K562 (cell line): ENCODE data around the gene GULP1. TPM values are rescaled to one million over a fixed set of nuclear protein-coding genes. Genes with fewer than 3 reads are reported as not detected.

Source experiments
- ATAC-seq: fragments of 200-7000 bp; cut with Tn5 transposase; 3 replicates; pipeline ENCODE4 v1.9.1; 2020; ENCODE audit warnings: moderate library complexity
- BruUV-seq: library from RNA; stranded (reverse); fragments of 400-500 nt; replicated peaks from 2 replicates; lab custom pipeline; 2021; lab: Mats Ljungman, UMichigan
- CTCF ChIA-PET: fragments of 300-600 bp; formaldehyde crosslinking; extraction: SDS; loops from one replicate; lab custom pipeline; 2021; ENCODE audit warnings: low intra/inter-chr PET ratio; lab: Yijun Ruan, JAX
- POLR2A ChIA-PET: fragments of 300-600, 350-650 bp; sonication (Branson Sonifier 250); formaldehyde crosslinking; extraction: SDS; loops from one replicate; lab custom pipeline; 2021; ENCODE audit warnings: antibody characterized with exemption, inconsistent platforms; lab: Yijun Ruan, JAX
- DNase-seq, 4 experiments: peaks; one replicate each; pipeline versions ENCODE4 v3.0.0 to v3.0.0-alpha.2; 2011 to 2018; ENCODE audit warnings: low spot score in 3 of 4, mixed read lengths in 3 of 4; ENCODE audit errors: extremely low read depth in 1 of 4
- FAIRE-seq: peaks from 2 replicates; lab custom pipeline; 2011; peaks lifted over from hg19 to GRCh38; lab: Jason Lieb, UNC
- H2AFZ ChIP-seq: 2 replicates; pipeline ENCODE4 v1.6.0; 2011; ENCODE audit warnings: low read depth, low read length, control low read depth, inconsistent platforms
- H3K27ac ChIP-seq: fragments of 200-600 bp; 3 replicates; pipeline ENCODE4 v1.8.0; 2011; ENCODE audit warnings: low read depth, mild to moderate bottlenecking, control low read depth, inconsistent platforms, low read length, moderate library complexity, mixed read lengths; ENCODE audit errors: extremely low read depth
- H3K27me3 ChIP-seq, 2 experiments: fragments of 300-600 bp in 1 of 2; 2 replicates in 1 of 2; 3 replicates in 1 of 2; pipeline versions ENCODE4 v1.6.0 to v1.8.0; 2011; ENCODE audit warnings: inconsistent platforms in 2 of 2, low read length in 2 of 2, mild to moderate bottlenecking in 1 of 2, mixed read lengths in 1 of 2, moderate library complexity in 1 of 2; ENCODE audit not compliant: control insufficient read depth in 2 of 2, insufficient read depth in 2 of 2
- H3K36me3 ChIP-seq: fragments of 300-600 bp; 3 replicates; pipeline ENCODE4 v1.8.0; 2011; ENCODE audit warnings: mild to moderate bottlenecking, low read length, inconsistent platforms; ENCODE audit not compliant: control insufficient read depth, insufficient read depth
- H3K4me1 ChIP-seq, 2 experiments: fragments of 200-600 bp in 1 of 2; replicated peaks in 1 of 2; 2 replicates in 1 of 2; 3 replicates in 1 of 2; pipeline versions ENCODE4 v1.5.1 to v1.8.0; 2011; ENCODE audit warnings: inconsistent platforms in 2 of 2, low read length in 2 of 2, mild to moderate bottlenecking in 1 of 2, mixed read lengths in 1 of 2, moderate library complexity in 1 of 2; ENCODE audit not compliant: control insufficient read depth in 2 of 2, insufficient read depth in 2 of 2
- H3K4me2 ChIP-seq: 2 replicates; pipeline ENCODE4 v1.6.1; 2011; ENCODE audit warnings: low read length, control low read depth, inconsistent platforms, mixed read lengths; ENCODE audit not compliant: insufficient read depth
- H3K4me3 ChIP-seq: fragments of 200-600 bp; sonication (generic), shearing (Covaris generic); 2 replicates; pipeline ENCODE4 v1.5.1; 2016; ENCODE audit warnings: control low read depth, inconsistent platforms
- H3K79me2 ChIP-seq: fragments of 200-600 bp; 3 replicates; pipeline ENCODE4 v1.8.0; 2011; ENCODE audit warnings: low read length, inconsistent platforms; ENCODE audit not compliant: control insufficient read depth, insufficient read depth
- H3K9ac ChIP-seq, 2 experiments: 2 replicates each; pipeline versions ENCODE4 v1.6.0 to v1.6.1; 2011; ENCODE audit warnings: low read depth in 2 of 2, low read length in 2 of 2, control low read depth in 1 of 2, inconsistent platforms in 1 of 2, mild to moderate bottlenecking in 1 of 2, mixed read lengths in 1 of 2; ENCODE audit not compliant: insufficient read depth in 1 of 2
- H3K9me1 ChIP-seq: one replicate; pipeline ENCODE4 v1.6.0; 2011; ENCODE audit warnings: inconsistent platforms, mild to moderate bottlenecking, low read length, moderate library complexity; ENCODE audit not compliant: control insufficient read depth, insufficient read depth
- H3K9me3 ChIP-seq: replicated peaks from 2 replicates; pipeline ENCODE4 v1.5.1; 2011; ENCODE audit warnings: low read depth, low read length, inconsistent platforms; ENCODE audit not compliant: control insufficient read depth, insufficient read depth
- H4K20me1 ChIP-seq: replicated peaks from 2 replicates; pipeline ENCODE4 v1.6.1; 2011; ENCODE audit warnings: low read length, inconsistent platforms, mixed read lengths; ENCODE audit not compliant: control insufficient read depth, insufficient read depth
- FOS ChIP-seq: IDR thresholded peaks from 3 replicates; pipeline ENCODE4 v1.6.1; 2011; ENCODE audit not compliant: insufficient read length; ENCODE audit errors: extremely low read depth
- HOXB6 ChIP-seq: fragments of 250-450 bp; sonication (Bioruptor Pico); IDR thresholded peaks from 2 replicates; pipeline ENCODE4 v1.5.1; 2022; ENCODE audit warnings: mild to moderate bottlenecking, borderline replicate concordance
- PCBP2 ChIP-seq: fragments of 200-400 bp; formaldehyde crosslinking; IDR thresholded peaks from 2 replicates; pipeline ENCODE4 v1.6.1; 2018; ENCODE audit warnings: low read length, low read depth, mild to moderate bottlenecking, moderate library complexity; ENCODE audit not compliant: poor library complexity, severe bottlenecking
- SNRNP70 ChIP-seq: fragments of 200-400 bp; formaldehyde crosslinking; optimal IDR thresholded peaks from 2 replicates; pipeline ENCODE3; 2017; ENCODE audit warnings: low read depth, low read length
- XRCC5 ChIP-seq: fragments of 200-400 bp; formaldehyde crosslinking; IDR thresholded peaks from 2 replicates; pipeline ENCODE4 v1.6.1; 2017; ENCODE audit warnings: low read depth, mild to moderate bottlenecking, low read length
- ZNF274 ChIP-seq: IDR thresholded peaks from 2 replicates; pipeline ENCODE4 v1.6.1; 2011; ENCODE audit warnings: low read depth, mild to moderate bottlenecking, low read length, moderate library complexity, borderline replicate concordance
- ZNF785 ChIP-seq: fragments of 250-450 bp; sonication (Bioruptor Pico); IDR thresholded peaks from 2 replicates; pipeline ENCODE4 v1.4.0; 2020; ENCODE audit warnings: mild to moderate bottlenecking
- WGBS: fragments of 100-300 bp; shearing (Covaris generic); methylation state at CpG from one replicate; pipeline ENCODE4 v1.1.6; 2016; ENCODE audit warnings: low coverage, mixed read lengths; ENCODE audit not compliant: insufficient coverage; ENCODE audit errors: missing lambda C conversion rate; 5-methylcytosine and 5-hydroxymethylcytosine counted together
- in situ Hi-C: fragments of 300-500 bp; cut with MboI; formaldehyde crosslinking; loops from 4 replicates; pipeline ENCODE4 v1.15.0; 2018; ENCODE audit warnings: inconsistent platforms, mixed read lengths
- intact Hi-C: fragments of 100-400 bp; cut with micrococcal nuclease; formaldehyde crosslinking; loops from 2 replicates; pipeline ENCODE4 v1.14.2; 2022
- polyA plus RNA-seq, 8 experiments: library from polyadenylated mRNA; depleted of rRNA in 4 of 8; stranded (reverse) in 5 of 8; unstranded in 3 of 8; fragments of >200 nt; fragmentation: Nextera tagmentation in 2 of 8; fragmentation: Illumina TruSeq in 1 of 8; extraction: Ambion mirVana in 2 of 8; extraction: Trizol in 1 of 8; gene quantifications; 2 replicates each; pipeline versions ENCODE4 v1.2.1 to v1.2.3, GENCODE V29; 2011 to 2014; ENCODE audit warnings: inconsistent platforms in 1 of 8, missing spikeins in 1 of 8
- total RNA-seq, 7 experiments: library from RNA; depleted of rRNA in 6 of 7; stranded (reverse); fragments of >200 nt in 6 of 7; fragmentation: Illumina TruSeq in 2 of 7; extraction: Trizol in 2 of 7; gene quantifications; 2 replicates each; pipeline versions ENCODE4 v1.2.1 to v1.2.3, GENCODE V29; 2011 to 2021; ENCODE audit warnings: low replicate concordance in 1 of 7
- TF ChIP-seq, protein P1 (sequence below), 2 experiments: fragments of 450-650 bp; formaldehyde crosslinking in 1 of 2; IDR thresholded peaks; 2 replicates each; pipeline versions ENCODE4 v1.4.0 to v1.6.1; 2014 to 2020; ENCODE audit warnings: mild to moderate bottlenecking in 2 of 2, borderline replicate concordance in 1 of 2, low read depth in 1 of 2

Gene GULP1
- total and polyA plus RNA-seq, 9 of the 15 experiments (the other 6 are each of a cell fraction or from before 2014, with no cell fraction given): 8.5 to 25.3 (median 19.5) TPM

GRCh38 chr2:188485496-188485895 lies 193.8 kb downstream of the GULP1 start (continued):
- TF ChIP-seq, protein P1, sequence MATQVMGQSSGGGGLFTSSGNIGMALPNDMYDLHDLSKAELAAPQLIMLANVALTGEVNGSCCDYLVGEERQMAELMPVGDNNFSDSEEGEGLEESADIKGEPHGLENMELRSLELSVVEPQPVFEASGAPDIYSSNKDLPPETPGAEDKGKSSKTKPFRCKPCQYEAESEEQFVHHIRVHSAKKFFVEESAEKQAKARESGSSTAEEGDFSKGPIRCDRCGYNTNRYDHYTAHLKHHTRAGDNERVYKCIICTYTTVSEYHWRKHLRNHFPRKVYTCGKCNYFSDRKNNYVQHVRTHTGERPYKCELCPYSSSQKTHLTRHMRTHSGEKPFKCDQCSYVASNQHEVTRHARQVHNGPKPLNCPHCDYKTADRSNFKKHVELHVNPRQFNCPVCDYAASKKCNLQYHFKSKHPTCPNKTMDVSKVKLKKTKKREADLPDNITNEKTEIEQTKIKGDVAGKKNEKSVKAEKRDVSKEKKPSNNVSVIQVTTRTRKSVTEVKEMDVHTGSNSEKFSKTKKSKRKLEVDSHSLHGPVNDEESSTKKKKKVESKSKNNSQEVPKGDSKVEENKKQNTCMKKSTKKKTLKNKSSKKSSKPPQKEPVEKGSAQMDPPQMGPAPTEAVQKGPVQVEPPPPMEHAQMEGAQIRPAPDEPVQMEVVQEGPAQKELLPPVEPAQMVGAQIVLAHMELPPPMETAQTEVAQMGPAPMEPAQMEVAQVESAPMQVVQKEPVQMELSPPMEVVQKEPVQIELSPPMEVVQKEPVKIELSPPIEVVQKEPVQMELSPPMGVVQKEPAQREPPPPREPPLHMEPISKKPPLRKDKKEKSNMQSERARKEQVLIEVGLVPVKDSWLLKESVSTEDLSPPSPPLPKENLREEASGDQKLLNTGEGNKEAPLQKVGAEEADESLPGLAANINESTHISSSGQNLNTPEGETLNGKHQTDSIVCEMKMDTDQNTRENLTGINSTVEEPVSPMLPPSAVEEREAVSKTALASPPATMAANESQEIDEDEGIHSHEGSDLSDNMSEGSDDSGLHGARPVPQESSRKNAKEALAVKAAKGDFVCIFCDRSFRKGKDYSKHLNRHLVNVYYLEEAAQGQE (IDR thresholded peaks at IDR 0.05; ENCODE audit: borderline replicate concordance): no peak
- TF ChIP-seq, protein P1 (CRISPR knock-in tag; IDR thresholded peaks at IDR 0.05; ENCODE audit: low read depth): no peak
- no peak for TF ChIP-seq ZNF785

GRCh38 chr2:188492751-188493150 lies 201.1 kb downstream of the GULP1 start:
- H4K20me1 ChIP-seq: no peaks in the 10 kb centered on the region
- 63% methylated on average over 4 of the region's 4 CpGs for WGBS
- no peaks in the 10 kb centered on the region for H3K9me3 ChIP-seq
- intact Hi-C loops: no loop called here
- H3K9ac ChIP-seq: no peak overlapping the region
- H3K4me2 ChIP-seq: no peak overlapping the region
- H3K27ac ChIP-seq: no peak overlapping the region
- FAIRE-seq (no peak), ATAC-seq (no peak), DNase-seq (no peak)
- H3K36me3 ChIP-seq: no peaks in the 10 kb centered on the region
- H3K4me3 ChIP-seq: no peak overlapping the region
- no peaks in the 10 kb centered on the region for H3K27me3 ChIP-seq
- BruUV-seq: no TSS peak
- CTCF ChIA-PET: no interaction called here
- H2AFZ ChIP-seq: no peak overlapping the region
- in situ Hi-C loops: no loop called here
- POLR2A ChIA-PET: no interaction called here
- H3K9me1 ChIP-seq: no peaks in the 10 kb centered on the region
- no peaks in the 10 kb centered on the region for H3K79me2 ChIP-seq
- no peaks in the 10 kb centered on the region for H3K4me1 ChIP-seq
- TF ChIP-seq ZNF274 (no peak), PCBP2 (no peak), XRCC5 (no peak), FOS (no peak), HOXB6 (CRISPR knock-in tag) (no peak), SNRNP70 (no peak)
